Common myeloid progenitor, CD34-positive (primary cell): ENCODE data around the gene DPEP1.

ENCODE experiments used
- CTCF ChIA-PET: fragments of 350-600 bp; sonication (Branson Sonifier 250); formaldehyde crosslinking; loops from one replicate; lab custom pipeline; 2021; ENCODE audit warnings: antibody characterized with exemption; lab: Charles Lee
- POLR2A ChIA-PET: fragments of 350-600 bp; sonication (Branson Sonifier 250); formaldehyde crosslinking; loops from one replicate; lab custom pipeline; 2021; ENCODE audit warnings: antibody characterized with exemption; lab: Charles Lee
- DNase-seq, 3 donors: peaks; one replicate each; pipeline versions ENCODE4 v3.0.0 to v3.0.0-alpha.2; 2013
- H3K27ac ChIP-seq, 2 experiments: 1 replicate in 1 of 2; 2 replicates in 1 of 2; pipeline ENCODE4 v1.7.0; 2013; ENCODE audit warnings: inconsistent platforms in 2 of 2, low read length in 2 of 2, mild to moderate bottlenecking in 2 of 2, low read depth in 1 of 2, moderate library complexity in 1 of 2; ENCODE audit not compliant: severe bottlenecking in 2 of 2, insufficient read depth in 1 of 2, poor library complexity in 1 of 2
- H3K27me3 ChIP-seq, 5 experiments: replicated peaks in 2 of 5; 1 replicate in 3 of 5; 2 replicates in 2 of 5; pipeline versions ENCODE4 v1.6.1 to v1.7.0; 2013; ENCODE audit warnings: low read length in 4 of 5, mild to moderate bottlenecking in 2 of 5, moderate library complexity in 2 of 5, inconsistent platforms in 1 of 5; ENCODE audit not compliant: insufficient read depth in 5 of 5, control insufficient read depth in 4 of 5
- H3K36me3 ChIP-seq, 4 experiments: 1 replicate in 2 of 4; 2 replicates in 2 of 4; pipeline versions ENCODE4 v1.6.1 to v1.7.0; 2013; ENCODE audit warnings: low read length in 3 of 4, control low read depth in 1 of 4, mild to moderate bottlenecking in 1 of 4; ENCODE audit not compliant: control insufficient read depth in 4 of 4, insufficient read depth in 4 of 4
- H3K4me1 ChIP-seq, 4 experiments: 1 replicate in 3 of 4; 2 replicates in 1 of 4; pipeline versions ENCODE4 v1.6.1 to v1.7.1; 2013; ENCODE audit warnings: low read length in 3 of 4, mild to moderate bottlenecking in 3 of 4, control low read depth in 1 of 4, inconsistent platforms in 1 of 4, moderate library complexity in 1 of 4; ENCODE audit not compliant: control insufficient read depth in 4 of 4, insufficient read depth in 4 of 4; ENCODE audit errors: control extremely low read depth in 1 of 4
- H3K4me3 ChIP-seq, 7 experiments: 1 replicate in 4 of 7; 2 replicates in 3 of 7; pipeline versions ENCODE4 v1.5.1 to v1.7.0; 2013; ENCODE audit warnings: mild to moderate bottlenecking in 7 of 7, low read length in 6 of 7, moderate library complexity in 6 of 7, inconsistent platforms in 2 of 7, low read depth in 2 of 7, control low read depth in 1 of 7; ENCODE audit not compliant: insufficient read depth in 4 of 7, control insufficient read depth in 1 of 7; ENCODE audit errors: extremely low read depth in 1 of 7
- H3K9me3 ChIP-seq, 5 experiments: 1 replicate in 4 of 5; 2 replicates in 1 of 5; pipeline versions ENCODE4 v1.6.1 to v1.7.1; 2013; ENCODE audit warnings: low read length in 4 of 5, mild to moderate bottlenecking in 2 of 5, inconsistent platforms in 1 of 5, low read depth in 1 of 5, moderate library complexity in 1 of 5; ENCODE audit not compliant: control insufficient read depth in 4 of 5, insufficient read depth in 2 of 5; ENCODE audit errors: control extremely low read depth in 1 of 5
- WGBS: methylation state at CpG from one replicate; pipeline ENCODE4 v1.1.5; 2013; ENCODE audit not compliant: insufficient coverage; 5-methylcytosine and 5-hydroxymethylcytosine counted together

Gene DPEP1

DNA sequence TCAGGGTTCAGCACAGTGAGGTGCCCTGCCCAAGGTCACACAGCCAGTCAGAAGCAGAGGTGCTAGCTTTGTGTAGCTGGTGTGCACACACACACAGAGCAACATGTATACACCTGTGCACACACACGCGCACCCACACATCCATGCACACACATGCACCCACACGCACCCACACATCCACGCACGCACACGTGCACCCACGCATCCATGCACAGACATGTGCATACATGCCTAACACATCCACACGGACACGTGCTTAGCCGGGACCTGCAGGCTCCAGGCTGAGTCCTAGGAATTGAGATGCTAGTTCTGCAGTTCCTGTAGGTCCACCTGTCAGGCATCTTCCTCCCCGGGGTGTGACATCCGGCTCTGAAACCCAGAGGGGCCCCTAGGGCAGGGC lies 13.0 kb upstream of the DPEP1 start:
- CTCF ChIA-PET, result interaction anchor here (0.9 to 1.9 kb wide), 3 partner anchors 8 to 11 kb away, joined by 3 to 7 read pairs (median 3); no protein-coding TSS in a partner anchor
- 88% methylated on average over 12 of the region's 12 CpGs for WGBS
- Histone ChIP-seq H3K9me3 (no peaks in the 10 kb centered on the region), H3K4me1 (peaks cover 0 to 15% (median 10%) of the 10 kb centered on the region in 4 experiments), H3K27me3 (no peaks in the 10 kb centered on the region), H3K36me3 (no peaks in the 10 kb centered on the region), H3K4me3 (no peak overlapping the region), H3K27ac (no peak overlapping the region)
- no peak for DNase-seq
- POLR2A ChIA-PET, result no interaction called here

- 88% methylated on average over 3 of the region's 8 CpGs for WGBS
- Histone ChIP-seq H3K4me3 (no peak overlapping the region), H3K27me3 (no peaks in the 10 kb centered on the region), H3K4me1 (peaks cover 0 to 15% (median 10%) of the 10 kb centered on the region in 4 experiments), H3K27ac (no peak overlapping the region), H3K36me3 (no peaks in the 10 kb centered on the region), H3K9me3 (no peaks in the 10 kb centered on the region)
- no peak for DNase-seq
- ChIA-PET POLR2A (no interaction called here), CTCF (interaction anchor here (0.9 to 1.9 kb wide), 3 partner anchors 8 to 11 kb away, joined by 3 to 7 read pairs (median 3); no protein-coding TSS in a partner anchor)
Measured at GRCh38 chr16:89600956-89601355, 12.5 kb upstream of the DPEP1 start.

DNA sequence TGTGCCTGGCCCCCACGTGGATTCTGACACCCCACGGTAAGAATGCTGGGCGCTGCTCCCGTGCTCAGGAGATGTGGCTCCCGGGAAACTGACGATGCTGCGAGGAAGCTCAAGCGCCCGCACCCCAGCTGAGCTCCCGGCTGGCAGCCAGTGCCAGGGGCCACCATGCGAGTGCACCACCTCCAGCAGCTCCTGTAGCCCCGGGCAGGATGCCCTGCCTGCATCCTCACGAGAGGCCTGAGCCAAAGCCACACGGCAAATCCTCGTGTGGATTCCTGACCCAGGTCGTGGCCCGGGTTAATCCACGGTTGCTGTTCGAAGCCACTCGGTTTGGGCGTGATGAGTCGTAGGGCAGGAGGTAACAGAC lies 11.6 kb upstream of the DPEP1 start:
- POLR2A ChIA-PET, result no interaction called here
- 73% methylated on average over 22 of the region's 22 CpGs for WGBS

GRCh38 chr16:89602273-89602951 lies 11.0 kb upstream of the DPEP1 start:
- Histone ChIP-seq H3K36me3 (no peaks in the 10 kb centered on the region), H3K4me3 (peak overlapping the region in 3 of 7 experiments; percentile 11 to 33 (median 25)), H3K9me3 (no peaks in the 10 kb centered on the region), H3K27ac (no peak overlapping the region), H3K4me1 (peaks cover 0 to 15% (median 10%) of the 10 kb centered on the region in 4 experiments), H3K27me3 (no peaks in the 10 kb centered on the region)
- ChIA-PET POLR2A (interaction anchor here (0.6 kb wide), 1 partner anchor 32 kb away, joined by 3 read pairs; no protein-coding TSS in a partner anchor), CTCF (interaction anchor here (0.5 to 1.6 kb wide), 5 partner anchors 11 to 87 kb away, joined by 3 to 6 read pairs (median 3); partner anchors contain the start of genes CPNE7 and DPEP1)
- WGBS, result 1% methylated on average over 15 of the region's 22 CpGs
- peak; percentile 56 to 82 (median 74) for DNase-seq

More for the DNA sequence above, 11.6 kb upstream of the DPEP1 start:
- DNase-seq, result no peak
- peaks cover 0 to 15% (median 10%) of the 10 kb centered on the region in 4 experiments for H3K4me1 ChIP-seq
- H3K27ac ChIP-seq, result no peak overlapping the region
- H3K27me3 ChIP-seq, result no peaks in the 10 kb centered on the region
- no peaks in the 10 kb centered on the region for H3K9me3 ChIP-seq
- no peaks in the 10 kb centered on the region for H3K36me3 ChIP-seq
- CTCF ChIA-PET, result interaction anchor here (0.5 to 1.6 kb wide), 5 partner anchors 11 to 43 kb away, joined by 3 to 6 read pairs (median 3); partner anchors contain the start of genes CPNE7 and DPEP1
- H3K4me3 ChIP-seq, result no peak overlapping the region

DNA sequence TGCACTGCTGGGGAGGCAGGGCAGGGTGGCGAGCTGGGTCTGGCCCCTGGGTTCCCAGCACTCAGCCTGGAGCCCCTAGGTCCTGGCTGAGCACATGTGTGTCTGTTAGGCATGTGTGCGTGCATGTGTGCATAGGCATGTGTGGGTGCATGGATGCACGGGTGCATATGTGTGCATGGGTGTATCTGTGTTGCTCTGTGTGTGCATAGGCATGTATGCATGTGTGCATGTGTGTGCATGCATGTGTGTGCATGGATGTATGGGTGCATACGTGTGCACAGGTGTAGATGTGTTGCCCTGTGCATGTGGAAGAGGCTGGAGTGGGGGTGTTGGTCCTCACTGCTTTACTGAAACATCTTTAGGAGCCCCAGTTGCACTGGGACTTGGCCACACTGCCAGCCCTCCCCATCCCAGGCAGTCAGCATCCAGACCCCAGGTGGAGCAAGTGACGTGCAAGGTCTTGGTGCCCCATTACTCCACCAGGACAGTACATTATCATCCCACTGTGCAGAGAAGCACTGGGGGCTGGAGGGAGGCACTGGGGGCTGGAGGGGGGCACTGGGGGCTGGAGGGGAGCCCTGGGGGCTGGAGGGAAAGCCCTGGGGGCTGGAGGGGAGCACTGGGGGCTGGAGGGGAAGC lies 10.4 kb upstream of the DPEP1 start:
- H3K4me3 ChIP-seq, result peak overlapping the region in 2 of 7 experiments; percentile 25 to 33
- CTCF ChIA-PET, result interaction anchor here (0.6 to 1.6 kb wide), 3 partner anchors 10 to 86 kb away, joined by 3 to 5 read pairs (median 3); partner anchors contain the start of gene DPEP1
- 85% methylated on average over 4 of the region's 5 CpGs for WGBS

DNA sequence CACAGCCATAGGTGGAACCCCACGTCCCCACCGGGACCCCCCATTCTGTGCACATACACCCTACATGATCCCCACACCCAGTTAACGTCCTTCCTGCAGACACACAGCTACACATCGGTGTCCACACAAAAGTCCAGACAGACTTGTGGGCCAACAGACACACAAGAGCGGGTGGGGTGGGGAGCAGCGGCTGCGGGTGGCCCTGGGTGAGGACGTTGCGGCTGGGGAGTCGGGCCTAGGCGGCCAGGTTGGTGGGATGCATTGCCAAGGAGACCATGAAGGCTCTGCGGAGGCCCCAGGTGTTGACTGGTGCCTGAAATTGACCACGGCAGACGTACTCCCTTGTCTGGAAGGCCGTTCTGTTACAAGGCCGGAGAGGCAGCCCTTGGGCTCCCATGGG lies 8.7 kb upstream of the DPEP1 start:
- peaks cover 0 to 15% (median 10%) of the 10 kb centered on the region in 4 experiments for H3K4me1 ChIP-seq
- no peak overlapping the region for H3K27ac ChIP-seq
- WGBS, result 98% methylated on average over 13 of the region's 16 CpGs
- no peak for DNase-seq
- H3K36me3 ChIP-seq, result no peaks in the 10 kb centered on the region
- no peaks in the 10 kb centered on the region for H3K9me3 ChIP-seq
- no peak overlapping the region for H3K4me3 ChIP-seq
- H3K27me3 ChIP-seq, result no peaks in the 10 kb centered on the region
- POLR2A ChIA-PET, result no interaction called here
- CTCF ChIA-PET, result no interaction called here

More for the DNA sequence above, 10.4 kb upstream of the DPEP1 start:
- no peak for DNase-seq
- H3K9me3 ChIP-seq, result no peaks in the 10 kb centered on the region
- H3K4me1 ChIP-seq, result peaks cover 0 to 15% (median 10%) of the 10 kb centered on the region in 4 experiments
- no peaks in the 10 kb centered on the region for H3K36me3 ChIP-seq
- H3K27me3 ChIP-seq, result no peaks in the 10 kb centered on the region
- no peak overlapping the region for H3K27ac ChIP-seq
- POLR2A ChIA-PET, result interaction anchor here (0.6 kb wide), 1 partner anchor 33 kb away, joined by 3 read pairs; no protein-coding TSS in a partner anchor
